GM21526 (cell line): ENCODE results near the gene GOLT1A.

Source experiments
- ATAC-seq: cut with Tn5 transposase; IDR thresholded peaks from one replicate; pipeline ENCODE4 v1.9.1; 2021; ENCODE audit warnings: moderate library complexity; ENCODE audit not compliant: unreplicated experiment, low FRiP score

GOLT1A gene

DNA sequence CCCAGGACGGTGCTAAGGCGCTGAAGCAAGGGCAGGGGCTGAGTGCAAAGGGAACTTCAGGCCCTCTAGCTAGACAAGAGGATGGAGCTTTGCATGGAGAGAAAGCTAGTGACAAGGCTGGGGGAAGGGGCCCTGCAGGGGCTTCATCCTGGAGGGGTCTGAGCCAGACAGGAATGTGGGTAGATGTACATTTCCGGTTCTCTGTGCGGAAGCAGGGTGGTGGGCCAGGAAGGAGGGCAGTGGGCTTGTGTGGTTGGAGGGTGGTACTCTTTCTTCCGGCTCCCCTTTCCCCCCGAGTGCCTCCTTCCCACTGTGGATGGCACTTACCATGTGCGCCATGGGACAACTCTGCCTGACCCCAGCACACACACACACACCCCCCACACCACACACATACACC is 19.0 kb downstream of the GOLT1A start:
- ATAC-seq = no peak

DNA sequence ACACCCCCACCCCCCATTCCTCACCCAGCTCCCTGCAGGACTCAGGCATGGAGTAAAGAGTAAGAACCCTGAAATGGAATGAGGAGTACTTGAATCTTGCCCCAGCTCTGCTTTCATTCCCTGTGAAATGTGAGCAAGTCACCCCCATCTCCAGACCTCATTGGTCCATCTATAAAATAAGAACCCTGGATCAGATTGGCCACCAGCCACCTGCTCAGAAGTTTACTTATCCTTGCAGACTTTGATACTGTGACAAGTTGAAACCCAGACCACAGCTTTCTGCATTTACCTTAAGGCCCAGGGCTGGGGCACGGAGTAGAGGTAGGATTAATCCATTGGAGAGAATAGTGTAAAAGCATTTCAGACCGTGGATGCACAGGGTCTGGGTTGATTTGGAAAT is 19.7 kb downstream of the GOLT1A start:
- ATAC-seq = no peak

DNA sequence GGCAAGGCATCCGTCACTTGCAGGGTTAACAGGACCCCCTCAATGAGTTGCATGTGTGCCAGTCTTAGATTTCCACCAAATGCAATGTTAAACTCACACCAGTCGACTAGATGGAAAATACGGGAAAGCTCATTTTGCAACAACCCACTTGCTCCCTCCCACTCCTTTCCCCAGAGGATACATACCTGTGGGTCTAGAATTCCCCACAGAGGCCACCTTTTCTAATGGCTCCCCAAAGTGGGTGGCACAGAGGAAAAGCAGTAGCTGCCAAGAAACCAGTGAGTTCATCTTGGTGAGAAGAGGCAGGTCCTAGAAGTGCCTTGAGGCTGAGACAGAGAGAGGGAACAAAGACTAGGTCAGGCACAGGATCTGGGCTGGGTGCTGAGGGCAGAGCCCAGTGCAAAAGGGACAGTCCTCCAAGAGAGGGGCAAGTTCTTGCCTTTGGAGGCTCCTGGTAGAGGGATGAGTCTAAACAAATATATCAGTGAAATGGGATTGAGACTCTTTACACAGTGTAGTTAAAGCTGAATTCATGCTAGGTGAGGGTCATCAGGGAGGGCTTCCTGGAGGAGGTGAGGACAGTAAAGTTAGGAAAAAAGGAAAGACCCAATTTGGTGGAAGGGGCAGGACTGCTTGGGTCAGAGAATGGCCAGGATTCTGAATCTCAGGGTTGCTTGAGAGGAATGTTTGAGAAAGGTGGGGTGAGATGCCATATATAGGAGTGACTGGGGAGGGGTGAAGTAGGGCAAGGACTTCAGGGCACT is 21.0 kb downstream of the GOLT1A start:
- ATAC-seq = no peak

GRCh38 chr1:204192046-204192445 is 21.7 kb downstream of the GOLT1A start:
- ATAC-seq = no peak

DNA sequence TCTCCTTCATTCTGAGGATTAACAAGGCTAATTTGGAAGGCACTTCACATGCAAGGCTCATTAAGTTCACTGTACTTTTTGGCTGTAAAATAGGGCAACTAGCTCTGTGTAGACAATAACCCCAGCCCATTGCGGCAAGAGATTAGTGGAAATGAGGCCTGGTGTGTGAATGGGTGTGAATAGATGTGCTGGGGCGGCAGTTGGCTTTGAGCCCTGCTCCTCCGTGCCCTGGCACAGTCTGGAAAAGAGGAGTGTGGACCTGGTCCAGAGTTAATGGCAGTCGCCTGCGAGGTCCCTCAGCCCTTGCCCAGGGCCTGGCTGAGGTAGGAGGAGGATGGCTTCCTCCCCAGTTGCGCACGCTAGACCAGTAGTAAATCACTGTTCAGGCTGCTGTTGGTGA is 22.3 kb downstream of the GOLT1A start:
- ATAC-seq = no peak

GRCh38 chr1:204190212-204191211 is 23.3 kb downstream of the GOLT1A start:
- no peak for ATAC-seq

- no peak for ATAC-seq
Observed at GRCh38 chr1:204188959-204189639, 24.7 kb downstream of the GOLT1A start.

- no peak for ATAC-seq
Observed at GRCh38 chr1:204186597-204186996, 27.2 kb downstream of the GOLT1A start.

- ATAC-seq = no peak
Observed at GRCh38 chr1:204181116-204181515, 32.7 kb downstream of the GOLT1A start.

- no peak for ATAC-seq
Observed at GRCh38 chr1:204180133-204180532, 33.7 kb downstream of the GOLT1A start.

DNA sequence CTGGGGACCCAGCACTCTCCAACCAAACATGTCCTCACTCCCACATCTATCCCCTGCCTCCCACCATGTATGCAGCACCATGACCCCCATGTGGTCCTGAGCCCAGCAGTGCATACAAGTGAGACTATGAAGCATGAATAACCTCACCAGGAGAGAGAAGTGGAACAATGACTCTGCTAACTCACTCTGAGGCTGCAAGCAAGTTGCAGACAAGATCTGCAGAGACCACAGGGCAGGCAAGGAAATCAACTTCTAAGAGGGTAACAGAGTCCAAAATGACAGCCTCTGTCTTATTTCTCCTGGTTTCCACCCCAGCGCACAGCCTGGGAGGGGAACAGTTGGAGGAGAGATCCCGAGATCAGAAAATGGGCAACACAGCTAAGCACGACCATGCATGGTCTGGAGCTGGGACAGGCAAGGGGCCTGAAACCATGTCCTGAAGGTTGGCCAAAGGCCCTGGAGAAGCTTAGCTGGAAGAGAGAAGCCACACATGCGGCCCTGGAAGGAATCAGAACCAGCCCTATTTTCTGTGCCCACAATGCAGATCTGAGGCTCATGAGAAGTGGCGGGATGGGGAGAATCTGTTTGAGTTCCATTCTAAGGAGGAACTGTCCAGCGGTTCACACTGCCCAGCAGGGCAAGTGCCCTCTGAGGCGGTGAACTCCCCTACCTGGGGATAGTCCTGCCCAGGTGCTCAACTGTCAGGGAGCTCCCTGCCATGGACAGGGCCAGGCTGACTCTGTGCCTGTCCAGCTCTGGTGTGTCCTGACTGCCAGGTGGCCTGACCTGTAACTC is 35.1 kb downstream of the GOLT1A start:
- no peak for ATAC-seq

DNA sequence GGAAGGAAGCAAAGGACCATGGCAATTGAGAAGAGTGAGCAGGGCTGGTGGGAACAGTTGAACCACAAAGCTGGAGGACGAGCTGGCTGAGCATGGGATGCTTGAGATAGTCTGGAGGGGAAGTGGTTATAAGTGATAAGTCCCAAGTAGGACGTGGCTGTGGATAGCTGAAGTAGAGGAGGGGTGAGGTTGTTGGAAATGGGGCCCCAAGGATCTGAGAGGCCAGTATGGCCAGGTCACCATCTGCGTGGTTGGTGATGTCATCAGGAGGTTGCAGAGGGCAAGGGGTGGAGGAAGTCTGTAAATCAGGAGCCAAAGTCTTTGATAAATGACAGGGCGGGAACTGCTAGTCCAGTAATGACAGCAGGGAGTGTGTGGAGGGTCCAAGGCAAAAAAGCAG is 36.7 kb downstream of the GOLT1A start:
- ATAC-seq = no peak

- no peak for ATAC-seq
Observed at GRCh38 chr1:204176049-204176448, 37.7 kb downstream of the GOLT1A start.

DNA sequence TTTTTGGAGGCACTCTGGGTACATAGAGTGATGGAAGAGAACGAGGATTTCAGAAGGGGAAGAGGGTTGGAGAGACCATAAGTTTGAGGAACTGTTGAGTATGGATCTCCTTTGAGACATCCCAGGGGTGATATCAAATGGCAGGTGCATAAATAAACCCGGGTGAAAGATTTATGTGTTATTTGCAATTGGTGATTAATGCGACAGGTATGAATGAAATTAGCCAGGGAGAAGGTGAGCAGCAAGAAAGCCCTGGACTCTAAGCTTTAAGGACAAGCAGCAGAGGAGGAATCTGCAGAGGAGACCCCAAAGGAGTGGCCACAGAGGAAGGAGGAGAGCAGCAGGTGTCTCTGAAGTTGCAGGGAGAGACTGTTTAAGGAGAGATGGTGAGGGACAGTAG is 38.8 kb downstream of the GOLT1A start:
- ATAC-seq = no peak

DNA sequence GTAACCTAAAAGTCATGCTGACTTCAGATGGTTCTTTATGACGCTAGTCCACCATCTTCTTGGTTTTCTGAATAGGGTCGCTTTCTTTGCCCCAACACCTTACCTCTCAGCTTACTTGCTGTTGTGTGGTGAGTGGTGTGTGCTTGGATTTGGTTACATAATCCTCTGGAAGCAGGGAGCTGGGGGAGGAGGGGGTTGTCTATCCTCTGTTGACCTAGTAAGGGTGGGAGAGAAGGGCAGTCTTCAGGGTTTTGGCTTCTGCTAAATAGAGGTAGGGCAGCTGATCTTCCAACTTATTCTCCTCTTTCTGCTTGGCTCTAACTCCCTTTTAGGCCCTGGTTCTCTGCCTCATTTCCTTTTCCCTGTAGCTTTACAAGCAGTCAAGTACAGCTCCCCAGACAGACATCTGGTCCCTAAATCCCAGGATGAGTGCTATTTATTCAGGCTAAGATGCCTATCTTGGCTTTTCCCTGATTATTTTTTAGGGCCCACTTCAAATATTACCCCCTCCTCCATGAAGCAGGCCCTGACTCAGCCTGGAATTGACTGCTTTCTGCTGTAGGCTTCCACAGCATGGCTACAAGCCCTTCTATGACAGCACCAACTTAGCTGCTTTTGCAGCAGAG is 41.3 kb downstream of the GOLT1A start:
- no peak for ATAC-seq

DNA sequence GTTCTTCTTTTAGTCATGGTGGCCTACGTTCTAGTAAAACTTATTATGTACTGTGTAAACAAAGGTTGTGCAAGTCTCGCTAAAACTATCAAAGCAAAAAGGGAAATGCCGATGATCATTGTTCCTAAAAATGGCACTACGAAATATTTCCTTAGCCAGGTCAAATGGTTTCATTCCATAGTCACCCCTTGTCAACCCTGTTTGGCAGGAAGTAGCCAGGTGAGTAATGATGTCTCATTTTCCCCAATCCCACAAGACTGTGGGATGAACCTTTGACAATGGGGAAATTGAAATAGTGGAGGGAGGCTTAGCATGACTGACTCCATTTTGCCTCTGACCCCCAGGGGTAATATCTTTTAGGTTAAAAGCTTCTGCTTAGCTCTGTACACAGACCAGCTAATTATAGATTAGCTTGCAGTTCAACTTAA is 42.0 kb downstream of the GOLT1A start:
- ATAC-seq = no peak

GRCh38 chr1:204170494-204171155 is 43.2 kb downstream of the GOLT1A start:
- no peak for ATAC-seq

GRCh38 chr1:204169858-204170257 is 43.9 kb downstream of the GOLT1A start:
- no peak for ATAC-seq

- no peak for ATAC-seq
Observed at GRCh38 chr1:204167730-204168129, 46.1 kb downstream of the GOLT1A start.
